Activated T-cell treated with anti-CD3 and anti-CD28 coated beads, Interleukin-2, amount 50 U/mL, for 48 hours (primary cell): ENCODE results near the gene ANP32A.
"Not testable (repeated sequence)": the region's sequence is repeated elsewhere in the genome, so short reads cannot be mapped to it uniquely, and the experiment has no call there.

Source experiments
- DNase-seq, 2 experiments: peaks; one replicate each; pipeline ENCODE4 v3.0.0-alpha.2; 2020

The ANP32A gene

GRCh38 chr15:68820295-68821189 lies at the start of gene ANP32A:
Gene ANP32A (minus strand): TSS chr15:68820895. CDS start chr15:68820751, 144 bp downstream.
- peak; percentile 99 for DNase-seq

DNA sequence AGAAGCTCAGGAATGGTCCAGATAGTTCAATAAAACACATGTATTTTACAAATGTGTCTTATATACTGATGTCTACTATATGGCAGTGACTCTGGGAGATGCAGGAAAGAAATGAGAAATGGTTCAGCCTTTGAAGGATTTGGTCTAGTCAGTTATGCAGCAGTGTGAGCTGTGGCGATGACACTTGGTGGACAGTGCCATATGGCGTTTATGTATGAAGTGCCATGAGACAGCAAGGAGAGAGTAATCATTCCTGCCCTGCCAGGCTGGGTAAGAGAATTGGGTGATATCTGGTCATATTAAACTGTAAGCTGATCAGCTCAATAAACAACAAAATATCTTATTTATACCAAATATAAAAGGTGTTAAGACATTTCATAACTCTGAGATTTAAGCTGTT lies 47.6 kb upstream of the ANP32A start:
- DNase-seq: no peak

- no peak for DNase-seq
Observed at GRCh38 chr15:68862415-68862814, 41.7 kb upstream of the ANP32A start.

GRCh38 chr15:68858666-68859065 lies 38.0 kb upstream of the ANP32A start:
- not testable (repeated sequence) for DNase-seq

DNA sequence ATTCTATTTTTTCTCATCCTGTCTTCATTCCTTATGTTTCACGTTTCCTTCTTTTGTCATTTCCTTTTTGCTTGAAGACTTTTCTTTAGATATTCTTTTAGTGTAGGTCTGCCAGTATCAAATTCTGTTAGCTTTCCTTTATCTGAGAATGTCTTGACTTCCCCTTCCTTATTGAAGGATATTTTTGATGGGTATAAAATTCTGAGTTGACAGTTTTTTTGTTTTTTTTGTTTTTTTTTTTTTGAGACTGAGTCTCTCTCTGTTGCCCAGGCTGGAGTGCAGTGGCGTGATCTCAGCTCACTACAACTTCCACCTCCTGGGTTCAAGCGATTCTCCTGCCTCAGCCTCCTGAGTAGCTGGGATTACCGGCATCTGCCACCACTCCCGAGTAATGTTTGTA lies 36.7 kb upstream of the ANP32A start:
- not testable (repeated sequence) for DNase-seq

DNA sequence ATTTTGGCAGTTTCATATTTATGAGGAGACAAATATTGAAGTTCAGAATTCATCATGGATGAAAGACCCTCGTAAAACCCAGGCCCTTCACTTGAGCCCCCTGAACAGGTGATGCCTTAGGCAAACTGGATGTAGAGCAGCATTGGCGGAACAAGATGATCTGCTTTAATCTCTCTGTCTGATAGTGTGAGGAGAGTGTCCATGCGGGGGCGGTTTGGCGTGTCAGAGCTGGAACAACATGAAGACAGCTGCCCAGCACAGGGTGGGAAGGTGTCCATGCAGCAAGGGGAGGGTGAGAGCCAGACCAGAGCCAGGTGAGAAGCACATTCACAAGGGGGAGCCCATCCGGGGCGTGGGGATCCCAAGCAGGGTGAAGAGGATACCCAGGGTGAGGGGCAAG lies 31.8 kb upstream of the ANP32A start:
- DNase-seq: no peak

DNA sequence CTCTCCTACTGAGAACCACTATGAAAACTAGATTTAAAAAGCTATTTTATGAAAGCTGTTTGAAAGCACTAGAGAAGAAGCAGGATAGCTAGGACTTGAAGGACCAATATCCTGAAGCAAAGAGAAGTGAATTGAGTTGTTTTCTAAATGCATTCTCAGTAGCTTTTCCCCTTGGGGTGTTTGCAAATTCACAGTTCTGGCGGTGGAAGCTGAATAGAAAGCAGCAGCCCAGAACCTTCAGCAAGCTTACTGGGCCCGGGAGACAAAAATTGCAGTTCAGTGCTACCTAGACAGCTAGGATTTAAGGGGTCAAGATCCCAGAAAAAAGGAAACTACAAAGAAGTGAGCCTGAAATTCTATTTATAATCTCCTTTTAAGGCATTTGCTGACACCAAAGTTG lies 31.3 kb upstream of the ANP32A start:
- DNase-seq: no peak

DNA sequence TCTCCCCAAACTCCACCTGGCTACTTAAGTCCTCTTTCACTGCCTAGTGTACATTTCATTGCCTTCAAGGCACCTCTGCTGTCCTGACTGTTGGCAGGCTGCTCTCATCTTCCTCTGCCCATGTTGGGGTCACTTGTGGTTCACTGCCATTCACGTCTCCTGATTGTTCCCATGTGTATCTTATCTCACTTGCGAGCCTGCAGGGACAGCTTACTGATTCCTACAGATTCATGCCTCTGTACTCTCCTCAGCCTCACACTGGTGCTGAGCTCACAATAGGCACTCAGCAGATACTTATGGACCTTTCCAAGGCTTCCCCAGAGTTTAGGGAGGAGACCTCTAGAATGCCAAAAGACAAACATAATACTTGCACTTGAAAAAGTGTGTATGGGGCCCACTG lies 28.8 kb upstream of the ANP32A start:
- no peak for DNase-seq

GRCh38 chr15:68846851-68847439 lies 26.2 kb upstream of the ANP32A start:
- no peak for DNase-seq

GRCh38 chr15:68844856-68845550 lies 24.3 kb upstream of the ANP32A start:
- DNase-seq: no peak

GRCh38 chr15:68843425-68844311 lies 23.0 kb upstream of the ANP32A start:
- DNase-seq: peak; percentile 41 to 56

DNA sequence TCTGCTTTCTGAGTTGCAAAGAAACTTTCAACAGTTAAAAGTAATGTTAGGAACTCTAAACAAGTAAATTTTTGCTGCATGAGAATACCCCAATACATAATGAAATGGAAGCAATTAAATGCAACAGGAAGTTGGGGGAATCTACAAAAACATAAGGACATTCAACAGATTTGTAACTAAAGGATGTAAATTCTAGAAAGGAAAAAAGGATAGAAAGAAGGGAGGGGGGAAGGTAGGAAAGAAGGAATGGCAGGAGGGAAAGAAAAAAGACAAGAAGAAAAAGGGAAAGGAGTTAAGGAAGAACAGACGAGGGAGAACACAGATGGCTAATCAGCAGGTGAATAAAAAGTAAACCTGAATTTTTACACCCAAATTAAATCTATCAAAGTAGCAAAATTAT lies 22.3 kb upstream of the ANP32A start:
- no peak for DNase-seq

GRCh38 chr15:68834346-68834745 lies 13.7 kb upstream of the ANP32A start:
- no peak for DNase-seq

DNA sequence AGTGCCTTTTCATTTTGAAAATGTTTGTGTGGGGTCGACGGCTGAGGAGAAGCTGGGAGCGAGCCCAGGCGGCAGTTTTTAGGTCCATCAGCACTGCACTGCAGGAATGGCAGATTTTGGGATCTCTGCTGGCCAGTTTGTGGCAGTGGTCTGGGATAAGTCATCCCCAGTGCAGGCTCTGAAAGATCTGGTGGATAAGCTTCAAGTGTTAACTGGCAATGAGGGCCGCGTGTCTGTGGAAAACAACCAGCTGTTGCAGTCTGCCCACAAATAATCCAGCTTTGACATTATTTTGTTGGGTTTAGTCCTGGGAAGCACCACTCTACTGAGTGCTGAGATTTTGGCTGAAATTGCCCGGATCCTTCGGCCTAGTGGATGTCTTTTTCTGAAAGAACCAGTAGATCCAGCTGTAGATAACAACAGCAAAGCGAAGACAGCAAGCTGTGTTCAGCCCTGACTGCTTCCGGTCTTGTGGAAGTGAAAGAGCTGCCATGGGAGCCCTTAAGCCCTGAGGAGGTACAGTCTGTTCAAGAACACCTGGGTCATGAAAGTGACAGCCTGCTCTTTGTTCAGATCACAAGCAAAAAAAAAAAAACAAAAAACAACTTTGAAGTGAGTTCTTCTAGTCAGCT lies 13.1 kb upstream of the ANP32A start:
- DNase-seq: no peak

- no peak for DNase-seq
Observed at GRCh38 chr15:68830141-68830785, 9.6 kb upstream of the ANP32A start.

DNA sequence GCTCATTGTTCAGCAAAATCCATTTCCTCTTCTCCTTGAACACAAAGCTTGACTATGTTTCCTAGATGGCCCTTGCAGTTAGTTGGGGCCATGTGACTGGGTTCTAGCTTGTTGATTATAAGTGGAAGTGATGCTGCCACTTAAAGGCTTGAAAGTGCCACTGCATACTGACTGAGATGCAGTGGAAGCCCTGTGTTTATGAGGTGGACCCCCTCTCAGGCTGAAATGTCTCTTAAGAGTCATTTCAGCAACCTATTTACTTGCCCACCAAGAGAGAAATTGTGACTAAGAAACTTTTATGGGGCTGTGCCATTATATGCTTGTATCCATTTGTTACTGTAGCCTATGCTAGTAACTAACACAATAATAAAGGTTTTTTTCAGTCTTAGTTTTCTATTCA lies 8.4 kb upstream of the ANP32A start:
- no peak for DNase-seq

GRCh38 chr15:68823561-68823960 lies 2.9 kb upstream of the ANP32A start:
- no peak for DNase-seq

- DNase-seq: no peak
Observed at GRCh38 chr15:68822818-68823217, 2.1 kb upstream of the ANP32A start.

DNA sequence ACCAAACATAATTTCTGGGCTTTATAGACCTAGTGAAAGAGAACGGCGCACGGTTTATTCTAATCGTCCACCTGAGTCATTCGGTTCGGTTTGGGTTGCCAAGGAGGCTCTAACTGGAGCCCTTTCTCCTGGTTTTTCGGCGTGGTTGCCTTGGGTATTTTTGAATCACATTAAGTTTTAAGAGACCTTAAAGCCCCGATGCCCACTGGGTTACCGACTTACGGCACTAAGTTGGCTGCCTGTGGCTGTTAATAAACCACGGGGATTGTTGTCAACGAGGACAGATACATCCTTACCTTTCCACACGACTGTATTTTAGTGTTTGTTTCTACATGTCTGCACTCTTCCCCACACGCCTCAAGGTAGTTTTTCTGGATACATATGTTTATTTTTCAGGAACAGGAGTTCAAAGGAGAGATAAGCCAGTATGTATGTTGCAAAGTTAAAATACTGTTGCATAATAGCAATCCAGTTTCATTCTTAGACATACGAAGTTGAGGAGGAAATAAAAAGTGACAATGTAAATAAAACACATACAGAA lies 1.2 kb upstream of the ANP32A start:
- peak in 1 of 2 experiments; percentile 32 for DNase-seq

- DNase-seq: no peak
Observed at GRCh38 chr15:68821190-68821840, 620 bp upstream of the ANP32A start.
